Vagina (tissue), 2 donors: ENCODE results near the gene SYT11. TPM values are rescaled to one million over a fixed set of nuclear protein-coding genes. Genes with fewer than 3 reads are reported as not detected.

Experiments used
- DNase-seq, 2 donors: peaks; one replicate each; pipeline ENCODE4 v3.0.0-alpha.2; 2017; ENCODE audit errors: extremely low spot score in 2 of 2
- H3K27ac ChIP-seq: fragments of 200-600 bp; sonication (generic); one replicate; pipeline ENCODE4 v1.5.1; 2019
- H3K27me3 ChIP-seq: fragments of 200-600 bp; sonication (generic); one replicate; pipeline ENCODE4 v1.5.1; 2019
- H3K36me3 ChIP-seq, 2 donors: fragments of 200-600 bp; sonication (generic); one replicate each; pipeline ENCODE4 v1.5.1; 2017 to 2019
- H3K4me1 ChIP-seq: fragments of 200-600 bp; sonication (generic); one replicate; pipeline ENCODE4 v1.5.1; 2019
- H3K4me3 ChIP-seq, 2 donors: fragments of 200-600 bp; sonication (generic); 1 replicate in 1 of 2; 2 replicates in 1 of 2; pipeline ENCODE4 v1.5.1; 2016 to 2019
- H3K9me3 ChIP-seq: fragments of 200-600 bp; sonication (generic); one replicate; pipeline ENCODE4 v1.5.1; 2019
- CTCF ChIP-seq, 3 experiments: fragments of 450-650 bp in 2 of 3; fragments of 200-600 bp in 1 of 3; sonication (generic) in 1 of 3; IDR thresholded peaks; one replicate each; pipeline ENCODE4 v1.5.1; 2017 to 2019; ENCODE audit warnings: antibody characterized with exemption in 3 of 3, mild to moderate bottlenecking in 2 of 3, moderate library complexity in 2 of 3
- POLR2A ChIP-seq, 2 donors: fragments of 450-650 bp; IDR thresholded peaks; one replicate each; pipeline ENCODE4 v1.6.1; 2017; ENCODE audit warnings: antibody characterized with exemption in 2 of 2, mild to moderate bottlenecking in 2 of 2, moderate library complexity in 2 of 2
- POLR2AphosphoS5 ChIP-seq, 2 donors: sonication (generic); formaldehyde crosslinking; IDR thresholded peaks; one replicate each; pipeline ENCODE4 v1.9.0; 2017; ENCODE audit warnings: antibody characterized with exemption in 2 of 2, mild to moderate bottlenecking in 2 of 2, low read depth in 1 of 2; ENCODE audit not compliant: insufficient read depth in 1 of 2
- intact Hi-C: fragments of 100-400 bp; cut with DNase I; formaldehyde crosslinking; loops from one replicate; pipeline ENCODE4 v1.15.1; 2023
- total RNA-seq: library from RNA; depleted of rRNA; stranded (reverse); fragments of >200 nt; gene quantifications from one replicate; pipeline ENCODE4 v1.2.3, GENCODE V29; 2016

SYT11 gene
- total RNA-seq, 1 donor from 2014 or later: 20.9 TPM

GRCh38 chr1:155872527-155872926 is 13.2 kb downstream of the SYT11 start:
- Histone ChIP-seq H3K4me3 (no peak overlapping the region), H3K4me1 (peaks cover 10% of the 10 kb centered on the region), H3K9me3 (no peaks in the 10 kb centered on the region), H3K27me3 (no peaks in the 10 kb centered on the region), H3K27ac (no peak overlapping the region), H3K36me3 (no peaks in the 10 kb centered on the region)
- no peak for TF ChIP-seq POLR2A (IDR thresholded peaks at IDR 0.05)
- intact Hi-C loops: no loop called here
- DNase-seq: no peak

- no peak overlapping the region for H3K27ac ChIP-seq
Measured at GRCh38 chr1:155873860-155874259, 14.5 kb downstream of the SYT11 start.

GRCh38 chr1:155877945-155878344 is 18.6 kb downstream of the SYT11 start:
- H3K4me1 ChIP-seq: peaks cover 10% of the 10 kb centered on the region
- H3K27me3 ChIP-seq: no peaks in the 10 kb centered on the region
- DNase-seq: no peak
- intact Hi-C loops: no loop called here
- H3K27ac ChIP-seq: no peak overlapping the region
- no peaks in the 10 kb centered on the region for H3K9me3 ChIP-seq
- H3K36me3 ChIP-seq: peaks cover 0 to 12% of the 10 kb centered on the region in 2 donors
- no peak overlapping the region for H3K4me3 ChIP-seq
- TF ChIP-seq CTCF (IDR thresholded peaks at IDR 0.05): no peak

More at GRCh38 chr1:155873860-155874259, 14.5 kb downstream of the SYT11 start:
- Histone ChIP-seq H3K4me3 (no peak overlapping the region), H3K4me1 (peaks cover 10% of the 10 kb centered on the region), H3K9me3 (no peaks in the 10 kb centered on the region), H3K27me3 (no peaks in the 10 kb centered on the region), H3K36me3 (no peaks in the 10 kb centered on the region)
- intact Hi-C loops: no loop called here
- no peak for DNase-seq
- TF ChIP-seq CTCF (IDR thresholded peaks at IDR 0.05) (no peak), POLR2AphosphoS5 (IDR thresholded peaks at IDR 0.05; ENCODE audit: insufficient read depth in 1 of 2, low read depth in 1 of 2) (no peak), POLR2A (IDR thresholded peaks at IDR 0.05) (no peak)

- H3K27me3 ChIP-seq: no peaks in the 10 kb centered on the region
- intact Hi-C loops: no loop called here
Measured at GRCh38 chr1:155880251-155880650, 20.9 kb downstream of the SYT11 start.

GRCh38 chr1:155880950-155881349 is 21.6 kb downstream of the SYT11 start:
- Histone ChIP-seq H3K9me3 (no peaks in the 10 kb centered on the region), H3K36me3 (peaks cover 0 to 12% of the 10 kb centered on the region in 2 donors), H3K4me3 (no peak overlapping the region), H3K4me1 (no peaks in the 10 kb centered on the region), H3K27me3 (no peaks in the 10 kb centered on the region), H3K27ac (no peak overlapping the region)
- intact Hi-C loops: no loop called here
- no peak for DNase-seq
- TF ChIP-seq POLR2AphosphoS5 (IDR thresholded peaks at IDR 0.05; ENCODE audit: insufficient read depth in 1 of 2, low read depth in 1 of 2) (no peak), POLR2A (IDR thresholded peaks at IDR 0.05) (no peak), CTCF (IDR thresholded peaks at IDR 0.05) (no peak)

More at GRCh38 chr1:155880251-155880650, 20.9 kb downstream of the SYT11 start:
- Histone ChIP-seq H3K27ac (no peak overlapping the region), H3K4me3 (no peak overlapping the region), H3K4me1 (no peaks in the 10 kb centered on the region), H3K36me3 (peaks cover 0 to 12% of the 10 kb centered on the region in 2 donors), H3K9me3 (no peaks in the 10 kb centered on the region)
- no peak for TF ChIP-seq POLR2A (IDR thresholded peaks at IDR 0.05)
- no peak for DNase-seq

GRCh38 chr1:155882235-155882634 is 22.9 kb downstream of the SYT11 start:
- Histone ChIP-seq H3K4me1 (no peaks in the 10 kb centered on the region), H3K4me3 (no peak overlapping the region), H3K36me3 (peaks cover 0 to 12% of the 10 kb centered on the region in 2 donors), H3K9me3 (no peaks in the 10 kb centered on the region), H3K27me3 (no peaks in the 10 kb centered on the region), H3K27ac (no peak overlapping the region)
- no peak for TF ChIP-seq POLR2A (IDR thresholded peaks at IDR 0.05)
- no peak for TF ChIP-seq POLR2AphosphoS5 (IDR thresholded peaks at IDR 0.05; ENCODE audit: insufficient read depth in 1 of 2, low read depth in 1 of 2)
- no peak for TF ChIP-seq CTCF (IDR thresholded peaks at IDR 0.05)
- no peak for DNase-seq
- intact Hi-C loops: no loop called here
